NCI-H146 (cell line): Measurements from ENCODE around the gene LATS1.

Source experiments
- DNase-seq: peaks from one replicate; lab custom pipeline; 2025; lab: John Stamatoyannopoulos, UW

LATS1 gene

DNA sequence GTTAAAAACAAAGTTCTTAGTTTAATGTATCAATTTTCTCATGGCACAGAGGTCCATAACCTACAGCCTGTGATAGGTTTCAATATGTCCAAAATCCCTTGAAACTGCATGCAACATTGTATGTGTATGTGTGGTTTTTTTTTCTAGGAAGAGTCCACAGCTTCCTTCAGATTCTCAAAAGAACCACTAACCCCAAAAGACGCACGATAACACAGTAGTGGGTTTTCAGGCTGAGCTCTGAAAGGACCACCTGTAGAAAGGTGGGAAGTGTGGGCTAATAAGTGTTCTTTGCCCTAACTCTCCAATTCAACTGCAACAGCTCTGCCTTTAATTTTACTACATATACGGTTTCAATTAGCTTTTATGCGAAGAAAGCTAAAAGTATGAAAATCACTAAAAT lies 57.9 kb downstream of the LATS1 start:
- DNase-seq, result no peak

DNA sequence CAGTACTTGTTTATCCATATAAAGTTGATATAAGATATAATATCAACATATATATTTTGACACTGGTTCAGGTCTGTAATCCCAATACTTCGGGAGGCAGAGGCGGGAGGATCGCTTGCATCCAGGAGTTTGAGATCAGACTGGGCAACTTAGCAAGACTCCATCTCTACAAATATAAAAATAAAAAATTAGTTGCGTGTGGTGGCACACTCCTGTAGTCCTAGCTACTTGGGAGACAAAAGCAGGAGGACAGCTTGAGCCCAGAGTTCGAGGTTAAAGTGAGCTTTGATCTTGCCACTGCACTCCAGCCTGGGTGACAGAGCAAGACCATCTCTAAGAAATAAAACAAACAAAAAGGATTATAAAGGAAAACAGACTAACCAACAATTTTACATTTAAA lies 60.5 kb downstream of the LATS1 start:
- no peak for DNase-seq

DNA sequence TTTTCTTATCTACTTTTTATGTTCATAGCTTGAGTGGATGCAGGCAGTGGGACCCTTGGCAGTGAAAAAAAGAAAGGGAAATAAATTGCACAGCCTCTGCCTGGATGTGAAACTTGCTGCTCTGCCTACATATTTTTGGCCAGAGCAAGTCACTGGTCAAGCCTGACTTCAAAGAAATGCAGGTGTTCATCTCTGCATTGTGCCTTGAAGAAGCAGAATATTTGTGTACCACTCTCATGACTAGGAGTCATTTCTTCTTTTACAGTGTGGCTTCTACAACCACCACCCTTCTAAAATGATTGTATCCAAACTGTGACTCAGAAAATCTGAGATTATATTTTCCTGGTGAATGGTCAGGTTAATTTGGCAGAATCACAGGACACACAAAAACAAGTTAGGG lies 66.8 kb downstream of the LATS1 start:
- DNase-seq, result no peak

DNA sequence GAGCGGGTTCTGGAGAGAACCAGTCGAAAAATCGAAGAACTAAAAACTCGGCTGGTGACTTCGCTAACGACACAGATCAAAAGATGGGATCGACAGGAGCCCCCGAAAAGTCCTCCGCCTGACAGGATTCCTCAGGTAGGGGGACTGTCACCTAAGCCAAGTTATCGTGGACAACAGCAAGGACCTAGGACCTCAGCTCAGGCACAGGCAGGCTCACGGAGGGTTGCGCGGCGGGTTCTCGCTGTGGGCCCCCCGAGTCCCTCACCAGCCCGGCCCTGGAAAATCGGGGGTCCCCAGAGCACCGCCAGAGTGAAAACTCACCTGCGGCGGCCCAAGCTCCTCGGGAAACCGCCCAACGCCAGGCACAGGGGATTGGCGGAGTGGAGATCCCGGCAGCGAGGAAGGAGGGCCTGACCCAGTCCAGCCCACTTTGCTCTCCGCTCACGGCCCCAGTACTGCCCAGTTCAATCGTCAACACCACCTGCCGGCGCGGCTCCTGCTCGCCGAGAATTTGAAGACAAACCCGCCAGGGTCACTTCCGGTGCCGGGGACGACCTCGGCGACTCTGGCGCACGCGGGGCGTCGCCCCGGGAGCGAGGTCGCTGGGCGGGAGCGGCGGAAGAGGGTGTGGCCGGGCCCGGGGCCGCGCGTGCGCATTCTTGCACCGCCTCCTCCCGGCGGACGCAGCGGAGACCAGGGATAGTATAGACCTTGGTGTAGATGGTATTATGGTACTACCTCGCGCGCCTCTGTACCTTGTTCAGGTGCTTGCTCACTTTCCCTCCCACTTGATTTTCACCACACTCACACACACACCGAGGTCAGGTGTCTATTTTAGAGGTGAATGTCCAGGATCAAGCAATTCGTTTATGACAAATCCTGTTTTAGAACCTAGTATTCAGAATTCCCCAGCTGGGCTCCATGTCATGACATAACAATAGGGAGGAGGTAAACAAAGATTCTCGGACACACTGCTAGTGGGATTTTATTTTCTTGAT lies 69.5 kb downstream of the LATS1 start, which contains the start of gene KATNA1:
TSS of gene KATNA1 (minus strand) at position 567 of the 998 bp plus-strand sequence. CDS start 10,167 bp downstream, outside the sequence.
- DNase-seq, result peak; percentile 98

DNA sequence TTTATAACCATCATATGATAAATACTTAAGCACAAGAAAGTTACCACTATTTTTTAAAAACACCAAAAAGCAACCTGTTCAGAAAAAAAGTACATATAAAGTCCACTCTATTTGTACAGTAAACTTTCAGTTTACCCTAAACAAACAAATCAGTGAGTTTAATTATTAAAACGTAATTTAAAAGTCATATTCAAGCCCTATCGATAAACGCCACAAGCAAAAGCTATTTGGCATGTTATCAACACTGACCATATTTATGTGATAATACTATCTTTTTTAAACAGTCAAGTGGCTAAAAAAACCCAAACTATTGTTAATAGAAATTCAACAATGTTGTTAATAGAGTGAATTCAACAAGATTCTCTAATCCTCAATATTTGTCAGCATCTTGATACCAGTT lies 71.3 kb downstream of the LATS1 start:
- DNase-seq, result no peak

DNA sequence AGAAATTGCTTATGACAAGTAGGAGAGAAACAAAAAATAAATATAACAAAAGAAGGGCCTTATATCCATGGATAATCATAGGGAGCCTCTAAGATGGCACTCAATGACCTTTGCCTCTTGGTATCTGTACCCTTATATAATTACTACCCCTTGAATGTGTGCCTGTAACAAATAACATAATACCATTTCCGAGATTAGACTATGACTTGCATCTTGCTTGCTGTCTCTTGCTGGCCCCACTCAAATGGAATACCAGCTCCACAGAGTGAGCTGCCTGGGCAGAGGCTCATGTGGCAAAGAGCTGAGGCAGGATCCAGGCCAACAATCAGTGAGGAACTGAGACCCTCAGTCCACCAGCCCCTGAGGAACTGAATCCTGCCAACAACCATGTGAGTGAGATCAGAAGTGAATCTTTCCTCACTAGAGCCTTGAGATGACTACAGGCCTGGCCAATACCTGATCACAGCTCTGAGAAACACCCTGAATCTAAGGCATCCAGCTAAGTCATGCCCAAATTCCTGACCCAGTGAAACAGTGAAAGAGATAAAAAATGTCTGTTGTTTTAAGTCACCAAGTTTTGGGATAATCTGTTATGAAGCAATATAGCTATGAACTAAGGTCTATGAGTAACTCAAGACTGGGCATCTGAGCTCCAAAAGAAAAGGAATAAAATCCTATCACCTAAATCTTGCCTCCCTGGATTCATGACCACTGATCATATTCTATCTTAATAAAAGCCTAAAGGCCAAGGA lies 74.9 kb downstream of the LATS1 start:
- no peak for DNase-seq

DNA sequence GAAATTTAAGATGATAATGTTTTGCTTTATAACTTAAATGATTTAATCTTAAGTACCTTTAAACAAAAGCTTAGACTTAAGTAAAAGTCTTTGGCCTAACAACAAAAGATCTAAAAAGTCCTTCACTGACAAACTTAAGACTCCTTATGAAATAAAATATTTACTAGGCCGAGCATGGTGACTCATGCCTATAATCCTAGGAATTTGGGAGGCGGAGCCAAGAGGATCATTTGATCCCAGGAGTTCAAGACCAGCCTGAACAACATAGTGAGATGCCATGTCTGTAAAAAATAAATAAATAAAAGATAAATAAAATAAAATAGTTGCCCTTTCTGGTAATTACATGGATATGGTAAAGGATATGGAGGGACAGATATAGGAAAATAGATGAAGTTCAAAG lies 81.8 kb downstream of the LATS1 start:
- DNase-seq, result no peak

DNA sequence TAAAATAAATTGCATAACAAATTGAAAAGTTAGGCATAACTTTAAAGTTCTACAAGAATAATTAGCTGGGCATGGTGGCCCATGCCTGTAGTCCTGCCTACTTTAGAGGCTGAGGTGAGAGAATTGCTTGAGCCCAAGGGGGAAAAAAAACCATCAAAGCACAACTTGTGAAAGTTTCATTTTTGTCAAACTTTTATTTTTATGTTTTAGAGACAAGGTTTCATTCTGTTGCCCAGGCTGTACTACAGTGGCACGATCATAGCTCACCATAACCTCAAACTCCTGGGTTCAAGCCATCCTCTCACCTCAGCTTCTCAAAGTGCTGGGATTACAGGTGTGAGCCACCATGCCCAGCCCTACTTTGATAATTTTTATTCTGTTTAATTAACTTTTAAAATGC lies 83.6 kb downstream of the LATS1 start:
- DNase-seq, result no peak

DNA sequence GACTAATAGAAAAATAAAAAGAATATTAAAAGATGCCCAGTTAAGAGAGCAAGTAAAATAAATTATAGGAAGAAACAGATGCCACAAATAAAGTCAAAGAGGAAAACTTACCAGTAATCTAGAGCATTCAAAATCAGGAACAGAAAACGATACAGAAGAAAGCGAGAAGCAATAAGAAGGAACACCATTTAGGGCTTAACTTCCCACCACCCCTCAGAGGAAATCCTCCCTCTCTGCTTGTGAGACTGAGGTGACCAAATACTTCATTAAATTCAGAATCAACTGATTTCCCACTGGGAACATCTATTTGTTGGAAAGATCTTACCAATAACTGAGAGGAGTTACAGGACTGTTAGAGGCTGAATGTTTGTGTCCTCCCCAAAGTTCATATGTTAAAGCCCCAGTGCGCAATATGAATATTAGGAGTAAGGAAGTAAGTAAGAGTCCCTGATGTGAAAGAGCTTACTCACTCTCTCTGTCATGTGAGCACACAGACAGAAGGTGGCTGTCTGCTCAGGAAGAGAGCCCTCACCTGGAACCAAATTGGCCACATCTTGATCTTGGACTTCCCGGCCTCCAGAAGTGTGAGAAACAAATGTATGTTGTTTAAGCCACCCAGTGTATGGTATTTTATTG lies 88.9 kb downstream of the LATS1 start:
- DNase-seq, result no peak

DNA sequence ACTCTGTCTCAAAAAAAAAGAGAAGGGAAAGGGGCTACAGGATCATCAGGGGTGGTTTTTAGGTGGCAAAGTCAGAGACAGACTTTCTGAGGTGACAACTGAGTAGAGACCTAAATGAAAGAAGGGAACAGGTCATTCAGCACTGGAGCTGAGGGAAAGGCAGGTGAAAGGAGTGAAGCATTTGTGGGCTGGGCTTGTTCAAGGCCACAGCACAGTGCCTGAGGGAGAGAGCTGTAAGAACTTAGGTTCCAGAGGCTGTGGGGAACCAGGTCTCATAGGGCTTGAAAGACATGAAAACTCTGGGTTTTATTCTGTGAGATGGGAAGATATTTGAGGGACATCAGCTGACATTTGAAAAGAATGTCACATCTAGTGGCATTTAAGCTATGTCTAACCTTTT lies 90.2 kb downstream of the LATS1 start:
- no peak for DNase-seq

DNA sequence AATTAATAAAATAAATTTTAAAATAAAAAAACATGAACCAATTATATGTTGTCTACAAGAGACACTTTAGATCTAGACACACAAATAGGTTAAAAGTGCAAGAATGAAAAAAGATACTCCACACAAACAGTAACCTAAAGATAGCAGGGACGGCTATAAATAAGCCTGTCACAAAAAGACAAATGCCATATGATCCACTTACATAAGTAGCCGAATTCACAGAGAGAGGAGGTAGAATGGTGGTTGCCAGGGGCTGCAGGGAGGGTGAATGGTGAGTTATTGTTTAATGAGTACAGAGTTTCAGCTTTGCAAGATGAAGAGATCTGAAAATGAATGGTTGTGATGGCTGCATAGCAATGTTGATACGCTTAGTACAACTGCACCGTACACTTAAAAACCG lies 102.1 kb downstream of the LATS1 start:
- DNase-seq, result no peak

DNA sequence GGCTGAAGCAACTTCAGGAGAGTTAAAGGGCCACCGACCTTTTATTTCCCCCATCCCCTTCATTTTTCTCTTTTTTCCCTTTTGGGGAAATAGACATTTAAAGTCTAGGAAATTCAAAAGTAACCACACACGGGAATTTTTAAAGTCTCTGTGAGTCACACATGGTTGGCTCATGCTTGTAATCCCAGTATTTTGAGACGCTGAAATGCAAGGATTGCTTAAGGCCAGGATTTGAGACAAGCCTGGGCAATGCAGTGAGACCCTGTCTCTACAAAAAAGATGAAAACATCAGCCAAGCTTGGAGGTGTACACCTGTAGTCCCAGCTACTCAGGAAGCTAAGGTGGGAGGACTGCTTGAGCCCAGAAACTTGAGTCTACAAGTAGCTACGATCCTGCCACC lies 103.6 kb downstream of the LATS1 start:
- DNase-seq, result no peak

DNA sequence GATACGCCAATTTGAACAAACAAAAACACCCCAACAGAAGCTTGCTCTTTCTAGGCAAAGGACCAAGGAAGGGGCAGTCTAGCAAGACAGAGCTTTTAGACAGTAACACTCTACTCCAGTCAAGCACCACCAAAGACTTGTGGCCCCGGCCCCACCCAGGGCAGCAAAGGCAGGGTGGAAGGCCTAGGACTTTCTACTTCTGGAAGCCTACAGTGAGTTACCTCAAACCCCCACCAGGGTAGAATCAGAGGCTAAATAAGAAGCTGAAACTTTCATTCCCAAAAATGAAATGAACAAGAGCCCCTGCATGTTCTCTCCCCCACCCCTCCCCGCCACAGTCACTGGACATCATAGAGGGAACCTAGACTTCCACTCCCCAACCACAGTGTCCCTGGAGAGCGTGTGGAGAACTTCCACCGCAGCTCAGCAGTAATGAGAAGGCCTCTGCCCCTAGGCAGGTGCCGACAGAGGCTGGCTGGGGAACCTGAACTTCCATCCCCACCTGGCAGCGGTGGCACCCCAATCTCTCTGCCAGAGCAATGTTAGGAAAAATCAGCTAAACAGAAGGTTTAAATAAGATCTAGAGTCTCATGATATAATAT lies 109.4 kb downstream of the LATS1 start:
- DNase-seq, result no peak
